GM03348 (cell line): Measurements from ENCODE around the gene SERPINE3.

Source experiments
- DNase-seq: peaks from one replicate; pipeline ENCODE4 v3.0.0; 2012; ENCODE audit warnings: low spot score

SERPINE3 gene

DNA sequence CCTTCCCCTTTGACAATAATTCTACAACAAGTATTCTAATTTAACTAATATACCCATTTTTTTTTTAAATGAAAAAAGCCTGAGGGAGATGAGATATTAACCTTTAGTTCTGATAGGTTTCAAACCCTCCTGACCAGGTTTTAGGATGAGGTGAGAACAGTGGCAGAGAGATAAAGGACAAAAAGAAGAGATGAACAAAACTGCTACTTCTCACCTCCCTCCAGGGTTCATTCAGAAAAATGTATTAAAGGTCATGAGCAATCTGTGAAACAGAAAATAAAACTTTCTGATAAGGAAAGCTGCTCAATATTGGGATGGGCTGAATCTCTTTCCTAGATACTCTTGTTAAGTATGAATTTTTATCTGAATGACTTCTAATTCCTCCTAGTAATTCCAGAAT is 24.1 kb downstream of the SERPINE3 start:
- DNase-seq: no peak

DNA sequence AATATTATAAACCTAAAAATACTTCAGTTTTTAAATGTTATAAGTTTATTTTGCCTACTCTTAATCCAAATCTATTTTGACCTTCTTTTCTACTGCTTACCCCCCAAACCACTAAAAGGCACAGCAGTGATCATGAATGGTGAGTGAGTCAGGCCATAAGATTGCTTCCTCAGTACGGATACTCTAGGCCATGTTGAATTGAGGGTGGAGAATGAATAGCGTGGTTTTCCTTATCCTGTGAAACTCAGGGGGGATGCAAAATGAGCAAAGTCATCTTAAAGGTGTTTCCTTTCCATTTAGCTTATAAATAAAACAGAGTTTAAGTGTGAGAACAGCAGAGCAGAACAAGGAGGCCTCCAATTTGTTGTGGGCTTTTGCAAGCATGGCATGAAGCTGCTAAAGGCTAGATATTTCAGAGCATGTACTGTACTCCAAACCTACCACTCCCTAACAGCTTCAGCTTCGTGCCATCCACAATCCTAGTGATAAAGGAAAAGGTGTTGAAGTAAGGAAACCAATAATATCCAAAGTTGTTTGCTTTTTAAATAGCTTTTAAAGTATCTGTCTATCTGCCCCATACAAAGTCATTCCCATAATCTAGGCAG is 25.0 kb downstream of the SERPINE3 start:
- DNase-seq: peak; percentile 29

DNA sequence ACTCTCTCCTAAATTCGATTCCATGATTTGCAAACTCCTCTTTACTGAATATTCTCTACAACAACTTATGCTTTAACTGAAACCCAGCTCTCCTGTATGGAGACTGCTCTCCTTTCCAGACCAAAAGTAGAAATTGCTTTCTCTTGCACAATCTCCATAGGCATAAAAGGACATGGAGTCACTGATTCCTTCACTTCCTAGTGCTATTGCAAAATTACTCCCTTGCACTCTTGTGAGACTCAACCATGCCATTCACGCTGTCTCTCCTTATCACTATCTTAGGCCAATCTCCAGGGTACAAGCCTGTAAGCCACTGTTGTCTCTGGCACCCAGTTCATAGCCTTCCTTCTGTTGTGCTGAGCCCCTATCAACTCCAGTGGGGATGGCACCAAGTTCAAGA is 30.6 kb downstream of the SERPINE3 start:
- peak; percentile 33 for DNase-seq

DNA sequence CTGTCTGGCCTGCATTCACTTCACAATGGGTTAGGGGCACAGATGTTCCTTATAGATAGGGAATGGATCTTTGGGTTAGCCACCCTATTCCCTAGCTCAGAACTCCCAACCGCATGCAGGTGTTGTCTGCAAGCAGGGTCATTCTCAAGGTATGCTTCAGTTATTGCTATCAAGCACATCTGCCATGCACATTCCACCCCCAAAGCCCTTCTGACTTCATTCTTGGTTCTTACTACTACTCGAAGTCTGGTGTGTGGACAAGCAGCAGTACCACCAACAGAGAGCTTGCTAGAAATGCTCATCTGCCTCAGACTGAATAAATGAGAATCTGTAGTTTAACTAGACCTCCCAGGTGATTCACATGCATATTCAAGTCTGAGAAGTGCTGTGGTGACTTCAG is 31.3 kb downstream of the SERPINE3 start:
- DNase-seq: no peak

DNA sequence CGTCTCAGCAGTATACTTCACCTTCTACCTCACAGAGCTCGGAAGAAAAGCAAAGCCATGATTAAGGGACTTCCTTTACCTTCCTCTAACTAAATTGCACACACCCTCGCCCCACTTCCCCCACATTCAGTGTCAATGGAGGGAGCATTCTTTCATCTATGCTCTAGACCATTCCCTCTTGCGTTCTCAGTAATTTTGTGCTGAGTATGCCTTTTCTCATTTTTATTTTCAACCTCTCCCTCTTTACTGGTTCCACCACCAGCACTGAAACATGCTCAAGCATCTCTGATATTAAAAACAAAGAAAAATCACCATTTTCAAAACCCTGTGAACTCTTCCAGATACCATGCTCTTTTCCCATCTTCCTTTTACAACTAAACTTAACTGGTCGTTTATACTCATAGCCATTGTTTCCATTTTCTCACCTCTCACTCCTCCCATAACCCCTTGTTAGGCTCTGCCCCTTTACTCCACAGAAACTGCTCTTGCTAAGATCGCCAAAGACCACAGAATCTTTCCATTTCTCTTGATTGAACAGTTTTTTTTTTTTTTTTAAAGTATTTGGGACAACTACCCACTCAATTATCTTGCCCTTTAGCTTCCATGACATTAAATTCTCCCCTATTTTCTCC is 32.4 kb downstream of the SERPINE3 start:
- no peak for DNase-seq

DNA sequence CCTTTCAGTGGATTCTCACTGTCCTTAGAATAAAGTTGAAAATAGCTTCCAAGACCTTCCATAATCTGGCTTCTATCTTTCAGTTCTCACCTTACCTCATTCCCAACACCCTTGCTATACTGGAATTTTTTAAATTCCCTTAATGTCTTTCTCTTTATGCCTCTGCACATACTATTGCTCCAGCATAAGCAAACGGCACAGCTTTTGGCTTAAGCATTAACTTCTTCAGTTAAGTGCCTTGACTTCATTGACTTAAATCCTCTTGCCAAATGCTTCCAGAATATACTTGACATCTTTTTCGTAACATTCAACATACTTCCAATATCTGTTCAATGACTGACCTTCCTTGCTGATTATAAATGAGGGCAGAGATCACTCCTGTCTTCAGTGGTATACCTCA is 34.0 kb downstream of the SERPINE3 start:
- DNase-seq: no peak

DNA sequence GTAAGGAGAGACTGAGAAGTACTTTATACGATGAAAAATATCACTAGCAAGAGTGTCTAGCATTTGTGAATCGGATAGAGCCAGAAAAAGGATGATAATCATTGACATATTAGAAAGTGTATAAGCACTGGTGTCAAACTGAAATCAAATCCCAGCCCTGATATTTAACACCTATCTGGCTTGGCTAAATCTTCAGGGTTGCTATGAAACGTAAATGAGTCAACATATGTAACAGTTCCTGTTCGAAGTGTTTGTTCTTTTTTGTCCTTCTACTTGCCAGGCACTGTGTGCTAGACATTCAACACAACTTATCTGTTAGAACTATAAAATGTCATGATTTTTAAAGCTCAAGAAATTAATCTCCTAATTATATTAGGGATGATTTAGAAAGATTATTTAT is 40.8 kb downstream of the SERPINE3 start:
- DNase-seq: no peak

DNA sequence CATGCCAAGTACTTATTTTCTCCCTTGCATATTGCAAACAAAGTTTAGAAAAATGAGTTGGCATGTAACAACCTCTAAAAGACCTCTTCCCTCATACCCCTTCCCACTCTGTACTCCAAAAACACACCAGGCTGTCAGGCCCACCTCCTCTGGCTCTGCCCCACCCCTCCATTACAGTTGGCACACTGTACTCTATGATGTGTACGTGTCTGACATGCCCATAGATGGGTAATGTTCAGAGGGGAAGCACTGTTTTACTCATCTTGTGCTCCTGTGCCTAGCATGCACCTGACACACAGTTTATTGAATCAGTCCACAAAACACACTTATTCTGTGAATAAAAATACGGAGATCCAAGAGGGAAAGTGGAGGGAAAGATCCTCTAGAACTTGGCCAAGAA is 45.6 kb downstream of the SERPINE3 start:
- DNase-seq: no peak

DNA sequence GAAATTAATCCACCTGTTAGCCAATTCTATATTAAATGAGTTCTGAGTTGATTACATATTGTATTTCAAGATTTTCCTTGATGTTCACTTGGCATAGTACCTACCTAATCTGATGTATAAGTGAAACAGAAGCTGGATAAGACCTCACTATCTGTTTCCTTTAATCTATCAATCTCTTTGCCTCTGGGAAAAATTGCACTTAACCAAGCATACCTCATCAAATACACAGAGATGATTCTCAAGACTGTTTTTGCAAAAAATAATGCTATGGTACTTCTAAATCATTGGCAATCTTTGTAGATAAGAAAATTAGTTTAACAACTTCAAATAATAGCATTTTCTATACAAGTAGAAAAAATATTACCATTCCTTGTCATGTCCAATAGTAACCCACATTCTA is 55.2 kb downstream of the SERPINE3 start:
- DNase-seq: no peak

DNA sequence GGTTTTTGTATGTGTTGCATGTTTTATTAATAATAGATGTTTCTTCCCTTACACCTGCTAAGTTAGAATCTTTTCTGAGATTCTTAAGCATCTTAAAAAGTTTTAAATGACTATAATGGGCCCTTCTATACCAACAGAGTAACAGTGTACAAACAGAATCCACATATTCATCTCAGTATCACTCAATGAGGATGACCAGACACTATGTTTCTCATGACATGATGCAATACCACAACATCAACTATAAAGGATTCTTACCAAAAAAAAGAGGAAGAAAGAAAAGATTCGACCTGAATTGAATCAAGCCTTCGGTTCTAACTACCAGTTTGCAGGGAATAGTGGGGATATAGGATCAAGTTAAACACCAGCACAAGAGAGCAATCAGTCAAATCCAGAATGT is 56.9 kb downstream of the SERPINE3 start:
- DNase-seq: peak; percentile 28

DNA sequence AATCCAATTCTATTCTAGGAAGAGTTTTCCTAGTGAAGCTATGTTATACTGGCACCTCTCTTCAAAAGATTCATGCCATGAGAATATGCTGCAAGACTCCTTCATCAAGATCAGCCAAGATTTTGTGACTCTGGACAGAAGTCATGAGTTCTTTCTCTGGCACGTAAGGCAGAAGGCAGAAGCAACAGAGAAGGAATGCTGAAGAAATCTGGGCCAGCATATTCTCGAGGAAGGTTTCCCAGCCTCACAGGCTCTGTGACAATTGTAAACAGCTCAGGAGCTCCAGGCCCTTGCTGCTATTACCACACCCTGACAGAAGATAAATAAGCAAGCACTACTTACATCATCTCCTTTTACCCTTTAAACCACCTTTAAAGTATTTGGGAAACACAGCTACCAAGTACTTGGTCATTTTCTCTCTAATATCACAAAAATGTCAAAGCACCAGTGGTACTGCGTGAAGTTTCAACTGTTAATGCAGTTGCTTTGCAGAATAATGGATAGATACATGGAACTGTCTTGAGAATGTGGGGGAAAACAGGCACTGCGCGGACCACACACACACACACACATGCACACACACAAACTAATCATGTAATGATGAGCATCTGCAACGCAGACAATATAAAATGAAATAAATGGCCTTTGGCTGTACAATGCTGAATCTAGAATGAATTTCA is 57.9 kb downstream of the SERPINE3 start:
- DNase-seq: peak; percentile 70

DNA sequence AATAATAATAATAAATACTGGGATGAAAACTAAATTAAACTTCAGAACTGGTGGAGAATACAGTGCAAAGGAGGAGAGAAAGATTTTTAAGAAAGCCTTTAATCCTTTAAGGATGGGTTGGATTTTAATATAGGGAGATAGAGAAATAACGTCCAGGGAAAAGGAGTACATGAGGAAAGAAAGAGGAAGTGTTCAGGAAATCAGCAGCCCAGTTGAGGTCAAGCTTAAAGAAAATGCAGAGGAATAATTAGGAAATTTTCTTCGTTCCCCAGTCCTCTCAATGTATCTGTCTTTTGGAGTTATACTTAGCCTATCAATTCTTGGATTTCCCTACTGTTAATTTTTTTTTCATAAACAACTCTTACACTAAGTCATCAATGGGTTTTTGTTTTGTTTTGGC is 65.7 kb downstream of the SERPINE3 start:
- DNase-seq: no peak

DNA sequence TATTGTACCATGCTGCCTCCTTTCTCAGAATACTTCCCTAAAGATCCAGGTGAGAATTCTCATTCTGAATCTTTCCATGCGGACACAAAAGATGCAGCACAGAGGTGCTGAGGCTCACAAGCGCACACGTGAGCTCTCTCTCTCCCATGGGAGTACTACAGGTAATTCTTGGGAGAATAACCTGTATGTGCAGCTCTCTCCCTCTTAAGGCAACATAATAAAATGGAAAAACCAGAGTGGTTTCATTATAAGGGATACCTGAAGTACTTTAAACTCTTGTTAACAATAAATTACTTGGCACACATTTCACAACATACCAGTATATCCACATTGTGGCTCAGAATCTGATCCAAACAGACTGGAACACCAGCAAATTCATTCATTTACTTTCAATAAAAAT is 72.9 kb downstream of the SERPINE3 start:
- no peak for DNase-seq
